HG03066 (cell line): ENCODE measurements around the gene TTC28.
"Not testable (repeated sequence)": the region's sequence is repeated elsewhere in the genome, so short reads cannot be mapped to it uniquely, and the experiment has no call there.

Experiments
- ATAC-seq: cut with Tn5 transposase; IDR thresholded peaks from one replicate; pipeline ENCODE4 v1.9.1; 2021; ENCODE audit warnings: low read depth; ENCODE audit not compliant: unreplicated experiment

TTC28 gene

GRCh38 chr22:28609921-28610320 lies 69.7 kb downstream of the TTC28 start:
- ATAC-seq = no peak

GRCh38 chr22:28608546-28608945 lies 71.1 kb downstream of the TTC28 start:
- ATAC-seq = no peak

- ATAC-seq = no peak
These were observed 71.8 kb downstream of the TTC28 start for GRCh38 chr22:28607795-28608194.

DNA sequence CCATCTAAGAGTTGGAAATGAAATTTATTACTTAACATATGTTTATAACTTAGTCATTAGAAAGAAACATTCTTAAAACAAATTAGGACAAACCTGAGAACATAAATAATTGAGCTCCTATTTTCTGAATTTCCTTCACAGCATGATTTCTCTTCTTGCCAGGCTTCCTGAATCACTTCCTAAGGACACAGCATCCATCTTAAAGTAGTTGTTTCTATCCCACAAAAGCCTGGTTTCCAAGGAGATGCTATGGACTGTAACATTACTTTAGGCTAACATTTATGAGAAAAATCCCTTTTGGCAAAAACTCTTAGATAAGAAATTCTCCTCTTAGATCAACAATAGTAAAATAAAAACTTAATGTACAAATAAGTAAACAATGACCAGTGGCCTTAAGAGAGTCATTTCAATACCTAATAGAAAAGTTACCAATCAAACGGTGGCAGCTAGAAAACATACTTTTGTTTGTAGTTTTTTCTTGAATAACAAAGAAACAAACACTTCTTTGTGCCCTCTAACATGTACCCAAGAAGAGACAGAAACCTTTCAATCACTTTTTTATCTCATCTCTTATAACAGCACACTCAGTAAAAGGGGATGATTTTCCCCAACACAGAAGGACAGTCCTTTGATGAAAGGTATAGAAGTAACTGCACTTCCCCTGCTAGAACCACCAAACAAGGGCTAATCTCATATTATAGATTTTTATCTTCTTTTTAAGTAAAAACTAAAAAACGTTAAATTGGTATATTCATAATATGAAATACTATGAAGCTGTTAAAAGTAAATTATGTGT lies 74.5 kb downstream of the TTC28 start:
- no peak for ATAC-seq

- no peak for ATAC-seq
These were observed 77.7 kb downstream of the TTC28 start for GRCh38 chr22:28601915-28602314.

GRCh38 chr22:28600546-28601143 lies 79.0 kb downstream of the TTC28 start:
- no peak for ATAC-seq

GRCh38 chr22:28599693-28600092 lies 79.9 kb downstream of the TTC28 start:
- no peak for ATAC-seq

GRCh38 chr22:28597665-28598064 lies 82.0 kb downstream of the TTC28 start:
- ATAC-seq = no peak

GRCh38 chr22:28594797-28595462 lies 84.7 kb downstream of the TTC28 start:
- ATAC-seq = no peak

GRCh38 chr22:28594076-28594796 lies 85.4 kb downstream of the TTC28 start:
- no peak for ATAC-seq

DNA sequence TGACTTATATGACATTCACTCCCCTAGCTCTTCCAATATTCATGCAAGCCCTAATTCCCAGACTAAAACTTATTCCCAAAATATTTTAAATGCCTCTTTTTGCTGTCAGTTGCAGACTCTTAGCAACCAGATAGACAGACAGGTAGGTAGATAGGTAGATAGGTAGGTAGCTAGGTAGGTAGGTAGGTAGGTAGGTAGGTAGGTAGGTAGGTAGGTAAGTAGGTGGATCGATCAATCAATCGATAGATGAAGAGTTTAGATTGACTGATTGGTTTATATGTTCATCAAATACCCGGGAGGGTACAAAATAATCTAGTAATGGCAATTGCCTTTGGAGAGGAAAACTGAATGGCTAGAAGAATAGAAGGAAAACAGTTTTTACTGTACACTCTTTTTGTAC lies 86.3 kb downstream of the TTC28 start:
- ATAC-seq = no peak

- no peak for ATAC-seq
These were observed 90.4 kb downstream of the TTC28 start for GRCh38 chr22:28589102-28589750.

DNA sequence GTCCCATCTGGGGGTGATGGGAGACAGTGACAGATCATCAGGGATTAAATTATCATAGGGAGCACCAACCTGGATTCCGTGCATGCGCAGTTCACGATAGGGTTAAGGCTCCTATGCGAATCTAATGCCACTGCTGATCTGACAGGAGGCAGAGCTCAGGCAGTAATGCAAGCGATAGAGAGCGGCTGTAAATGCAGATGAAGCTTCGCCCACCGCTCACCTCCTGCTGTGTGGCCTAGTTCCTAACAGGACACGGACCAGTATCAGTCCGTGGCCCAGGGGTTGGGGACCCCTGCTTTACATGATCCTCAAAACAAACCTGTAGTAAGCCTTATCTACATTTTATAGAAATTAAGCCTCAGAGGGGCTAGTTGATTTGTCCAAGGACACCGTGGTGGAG lies 94.3 kb downstream of the TTC28 start:
- no peak for ATAC-seq

DNA sequence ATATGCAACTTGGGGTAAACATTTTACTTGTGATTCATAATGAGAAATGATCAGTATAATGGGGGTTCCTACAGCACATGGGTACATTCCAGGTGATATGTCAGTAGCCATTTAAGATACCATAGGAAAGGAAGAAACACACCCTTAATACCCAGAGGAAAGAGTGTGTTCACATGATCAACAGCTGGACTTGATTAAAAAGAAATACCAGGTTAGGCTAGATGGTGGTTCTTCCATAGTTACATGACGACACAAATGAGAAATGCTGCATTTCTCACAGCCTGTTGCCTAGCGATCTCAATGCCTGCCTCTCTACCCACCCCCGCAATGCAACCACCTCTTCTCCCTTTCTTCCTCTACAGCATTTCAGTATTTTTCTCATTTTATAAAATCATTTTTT lies 96.8 kb downstream of the TTC28 start:
- ATAC-seq = no peak

DNA sequence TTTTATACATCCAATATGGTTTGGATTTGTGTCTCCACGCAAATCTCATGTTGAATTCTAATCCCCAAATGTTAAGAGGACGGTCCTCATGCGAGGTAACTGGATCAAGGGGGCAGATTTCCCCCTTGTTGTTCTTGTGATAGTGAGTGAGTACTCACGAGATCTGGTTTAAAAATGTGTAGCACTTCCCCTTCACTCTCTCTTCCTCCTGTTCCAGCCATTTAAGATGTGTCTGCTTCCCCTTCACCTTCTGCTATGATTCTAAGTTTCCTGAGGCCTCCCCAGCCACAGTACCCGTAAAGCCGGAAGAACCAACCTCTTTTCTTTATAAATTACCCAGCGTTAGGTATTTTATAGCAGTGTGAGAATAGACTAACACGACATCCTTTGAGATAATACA lies 98.6 kb downstream of the TTC28 start:
- no peak for ATAC-seq

GRCh38 chr22:28576162-28576561 lies 103.5 kb downstream of the TTC28 start:
- no peak for ATAC-seq

GRCh38 chr22:28574159-28574788 lies 105.4 kb downstream of the TTC28 start:
- no peak for ATAC-seq

DNA sequence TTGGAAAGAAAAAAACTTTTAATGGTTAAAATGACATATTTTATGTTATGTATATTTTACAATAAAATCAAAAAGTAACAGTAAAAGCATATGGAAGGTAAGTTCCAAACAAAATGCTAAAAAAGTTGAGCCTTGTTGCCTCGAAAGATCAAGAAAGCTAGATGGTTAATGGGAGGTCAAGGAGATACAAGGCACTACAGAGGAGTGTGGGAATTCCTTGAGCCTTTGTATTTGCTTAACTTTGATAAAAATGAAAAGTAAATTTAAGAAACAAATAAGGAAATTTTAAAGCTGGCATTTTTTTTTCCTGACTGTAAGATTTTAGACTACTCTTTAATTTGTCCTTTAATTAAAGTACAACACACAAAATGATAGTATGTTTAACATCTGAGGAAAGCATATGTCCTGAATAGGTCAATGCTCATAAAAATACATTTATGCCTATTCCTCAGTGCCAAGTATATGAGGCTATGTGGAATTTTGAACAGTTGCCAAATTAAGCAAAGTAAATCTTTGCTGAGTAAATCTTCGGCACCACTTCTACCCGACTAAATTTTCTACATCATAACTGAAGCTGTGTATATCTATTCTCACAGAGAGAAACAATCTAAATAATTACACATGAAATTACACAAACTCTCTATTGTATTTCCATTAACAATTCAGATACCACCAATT lies 108.8 kb downstream of the TTC28 start:
- ATAC-seq = no peak

DNA sequence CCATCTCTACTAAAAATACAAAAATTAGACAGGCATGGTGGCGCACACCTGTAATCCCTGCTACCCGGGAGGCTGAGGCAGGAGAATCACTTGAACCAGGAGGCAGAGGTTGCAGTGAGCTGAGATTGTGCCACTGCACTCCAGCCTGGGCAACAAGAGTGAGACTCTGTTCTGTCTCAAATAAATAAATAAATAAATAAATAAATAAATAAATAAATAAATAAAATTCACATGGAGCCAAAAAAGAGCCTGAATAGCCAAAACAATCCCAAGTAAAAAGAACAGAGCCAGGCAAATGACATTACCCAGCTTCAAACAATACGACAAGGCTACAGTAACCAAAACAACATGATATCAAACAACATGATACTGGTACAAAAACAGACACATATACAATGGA lies 110.7 kb downstream of the TTC28 start:
- not testable (repeated sequence) for ATAC-seq

GRCh38 chr22:28568099-28568498 lies 111.5 kb downstream of the TTC28 start:
- ATAC-seq = no peak
